ENCODE results near the gene ZNF747.

DNA sequence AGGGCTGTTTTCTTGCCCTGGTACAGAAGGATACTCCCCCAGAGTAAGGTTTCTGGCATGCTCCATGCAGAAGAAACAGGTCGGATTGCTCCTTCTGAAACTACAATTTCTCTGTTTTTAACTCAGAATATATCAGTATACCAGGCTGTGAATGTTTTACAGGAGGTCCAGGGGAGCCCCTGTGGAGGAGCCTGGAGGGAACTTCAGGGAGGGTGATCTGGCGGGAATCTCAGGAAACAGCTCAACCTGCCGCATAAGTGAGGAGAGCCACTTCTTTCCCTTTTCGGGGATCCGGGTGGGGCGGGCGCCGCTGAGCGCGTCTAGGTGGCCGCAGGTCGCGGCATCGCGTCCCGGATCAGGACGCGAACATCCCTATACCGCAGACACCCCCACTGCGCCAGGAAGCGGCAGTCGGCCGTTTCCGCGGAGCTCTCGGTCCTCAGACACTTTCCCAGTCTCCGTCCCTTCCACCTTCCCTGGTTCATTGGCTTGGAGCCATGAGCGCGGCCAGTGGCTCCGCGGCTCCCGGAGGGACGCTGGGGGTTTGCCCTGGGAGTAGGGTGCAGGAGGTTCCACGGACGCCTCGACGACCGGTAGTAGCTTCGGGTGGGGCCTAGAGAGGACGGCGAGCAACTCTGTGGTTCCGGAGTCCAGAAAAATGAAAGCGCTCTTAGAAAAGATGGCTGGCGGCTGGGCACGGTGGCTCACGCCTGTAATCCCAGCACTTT, 26.6 kb upstream of the ZNF747 start:
- TF ChIP-seq EP300 (IDR thresholded peaks at IDR 0.05; ENCODE audit: low read depth) = no peak
- peak; percentile 32 for TF ChIP-seq POLR2A (IDR thresholded peaks at IDR 0.05)

All from transverse colon (tissue), 1 donor.